Neural crest cell (in vitro differentiated cells): ENCODE data around the gene TIGD3. TPM values are rescaled to one million over a fixed set of nuclear protein-coding genes. Genes with fewer than 3 reads are reported as not detected.
A peak's percentile ranks its signal among the peaks of the same experiment; 100 is the strongest.

Experiments
- DNase-seq: peaks from one replicate; pipeline ENCODE4 v3.0.0; 2021; ENCODE audit warnings: low read depth, mixed read lengths, low spot score
- H3K27ac Mint-ChIP-seq: one replicate; pipeline ENCODE4 v1.8.0; 2021; ENCODE audit warnings: mild to moderate bottlenecking, mixed read lengths; ENCODE audit not compliant: unreplicated experiment
- H3K27me3 Mint-ChIP-seq: 2 replicates; pipeline ENCODE4 v1.8.0; 2021; ENCODE audit warnings: low read depth, mild to moderate bottlenecking, mixed read lengths
- H3K36me3 Mint-ChIP-seq: 2 replicates; pipeline ENCODE4 v1.8.0; 2021; ENCODE audit warnings: low read depth, mild to moderate bottlenecking, mixed read lengths
- H3K4me1 Mint-ChIP-seq: 2 replicates; pipeline ENCODE4 v1.8.0; 2021; ENCODE audit warnings: mixed read lengths
- H3K4me3 Mint-ChIP-seq: one replicate; pipeline ENCODE4 v1.8.0; 2021; ENCODE audit warnings: mild to moderate bottlenecking, mixed read lengths
- H3K9me3 Mint-ChIP-seq: 2 replicates; pipeline ENCODE4 v1.8.0; 2021; ENCODE audit warnings: mixed read lengths
- CTCF ChIP-seq: fragments of 200-600 bp; sonication (generic); conservative IDR thresholded peaks from 2 replicates; pipeline ENCODE4 v1.5.0; 2021; ENCODE audit warnings: antibody characterized with exemption, mild to moderate bottlenecking
- total RNA-seq: library from RNA; stranded (reverse); gene quantifications from 2 replicates; pipeline ENCODE4 v1.2.1, GENCODE V29; 2021

The TIGD3 gene
- total RNA-seq, 1 donor from 2014 or later: 3.3 TPM

- no peaks in the 10 kb centered on the region for H3K9me3 Mint-ChIP-seq
- no peak for TF ChIP-seq CTCF
- DNase-seq: peak; percentile 42
- peaks cover 4% of the 10 kb centered on the region for H3K36me3 Mint-ChIP-seq
- no peak overlapping the region for H3K27ac Mint-ChIP-seq
- H3K27me3 Mint-ChIP-seq: peaks cover 16% of the 10 kb centered on the region
- peak overlapping the region; percentile 89 for H3K4me3 Mint-ChIP-seq
- H3K4me1 Mint-ChIP-seq: peaks cover 21% of the 10 kb centered on the region
Measured at GRCh38 chr11:65355013-65355775, 643 bp downstream of the TIGD3 start.

- DNase-seq: no peak
- Mint-ChIP-seq H3K27ac (no peak overlapping the region), H3K4me1 (peaks cover 21% of the 10 kb centered on the region), H3K36me3 (peaks cover 4% of the 10 kb centered on the region), H3K4me3 (peak overlapping the region; percentile 89), H3K9me3 (no peaks in the 10 kb centered on the region), H3K27me3 (peaks cover 16% of the 10 kb centered on the region)
- TF ChIP-seq CTCF: no peak
Measured at GRCh38 chr11:65355776-65356393, 1.3 kb downstream of the TIGD3 start.

GRCh38 chr11:65356394-65356972 is 1.9 kb downstream of the TIGD3 start:
- H3K9me3 Mint-ChIP-seq: no peaks in the 10 kb centered on the region
- no peak overlapping the region for H3K27ac Mint-ChIP-seq
- DNase-seq: no peak
- H3K4me3 Mint-ChIP-seq: peak overlapping the region; percentile 89
- no peak for TF ChIP-seq CTCF
- peaks cover 21% of the 10 kb centered on the region for H3K4me1 Mint-ChIP-seq
- peaks cover 16% of the 10 kb centered on the region for H3K27me3 Mint-ChIP-seq
- H3K36me3 Mint-ChIP-seq: peaks cover 4% of the 10 kb centered on the region

GRCh38 chr11:65357856-65358356 is 3.4 kb downstream of the TIGD3 start:
- peak overlapping the region; percentile 89 for H3K4me3 Mint-ChIP-seq
- H3K9me3 Mint-ChIP-seq: no peaks in the 10 kb centered on the region
- no peaks in the 10 kb centered on the region for H3K36me3 Mint-ChIP-seq
- DNase-seq: no peak
- H3K27ac Mint-ChIP-seq: no peak overlapping the region
- H3K4me1 Mint-ChIP-seq: peaks cover 21% of the 10 kb centered on the region
- TF ChIP-seq CTCF: no peak
- H3K27me3 Mint-ChIP-seq: peaks cover 16% of the 10 kb centered on the region

GRCh38 chr11:65362320-65362931 is 7.9 kb downstream of the TIGD3 start:
- H3K27me3 Mint-ChIP-seq: peaks cover 4% of the 10 kb centered on the region
- no peaks in the 10 kb centered on the region for H3K9me3 Mint-ChIP-seq
- no peak overlapping the region for H3K27ac Mint-ChIP-seq
- peak overlapping the region; percentile 21 for H3K4me3 Mint-ChIP-seq
- no peak for TF ChIP-seq CTCF
- H3K36me3 Mint-ChIP-seq: no peaks in the 10 kb centered on the region
- H3K4me1 Mint-ChIP-seq: peaks cover 6% of the 10 kb centered on the region
- no peak for DNase-seq
